Measurements from ENCODE around the gene USP20.

DNA sequence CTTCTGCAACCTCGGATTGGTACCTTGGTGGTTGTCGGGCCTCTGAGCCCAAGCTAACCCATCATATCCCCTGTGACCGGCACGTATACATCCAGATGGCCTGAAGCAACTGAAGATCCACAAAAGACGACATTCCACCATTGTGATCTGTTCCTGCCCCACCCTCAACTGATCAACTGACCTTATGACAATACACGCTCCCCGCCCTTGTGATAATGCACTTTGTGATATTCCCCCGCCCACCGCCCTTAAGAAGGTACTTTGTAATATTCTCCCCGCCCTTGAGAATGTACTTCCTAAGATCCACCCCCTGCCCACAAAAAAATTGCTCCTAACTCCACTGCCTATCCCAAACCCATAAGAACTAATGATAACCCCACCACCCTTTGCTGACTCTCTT lies 48.8 kb upstream of the USP20 start:
- TF ChIP-seq EZH2phosphoT487 (IDR thresholded peaks at IDR 0.05; ENCODE audit: borderline replicate concordance, low read depth, low read length) (no peak), CTCF (conservative IDR thresholded peaks at IDR 0.05; ENCODE audit: low read length) (no peak)

Data from OCI-LY7 (cell line).